Measurements from ENCODE around the gene KRT75. TPM values are rescaled to one million over a fixed set of nuclear protein-coding genes. Genes with fewer than 3 reads are reported as not detected.
A peak's percentile ranks its signal among the peaks of the same experiment; 100 is the strongest.

Gene KRT75
- total RNA-seq, 1 donor from 2014 or later, result not detected

DNA sequence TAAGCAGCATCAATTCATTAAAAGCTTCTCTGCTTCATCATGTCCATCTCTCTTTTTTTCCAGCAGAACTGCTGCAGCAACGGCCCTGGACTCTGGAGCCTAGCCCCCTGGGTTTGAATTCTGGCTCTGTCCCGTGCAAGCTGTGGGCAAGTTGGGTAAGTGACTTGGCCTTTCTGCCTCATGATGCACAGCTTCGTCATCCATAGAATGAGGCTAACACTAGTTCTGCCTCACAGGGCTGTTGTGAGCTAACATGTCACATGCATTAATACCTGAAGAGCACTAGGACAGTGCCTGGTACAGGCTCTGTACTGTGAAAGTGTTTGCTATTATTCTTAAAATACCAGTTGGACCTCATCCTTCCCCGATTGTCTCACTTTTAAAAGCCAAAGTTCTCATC is 32.2 kb downstream of the KRT75 start:
- DNase-seq (no peak), ATAC-seq (ENCODE audit: poor library complexity) (no peak)
- intact Hi-C loops (cut with DNase I), result no loop called here

DNA sequence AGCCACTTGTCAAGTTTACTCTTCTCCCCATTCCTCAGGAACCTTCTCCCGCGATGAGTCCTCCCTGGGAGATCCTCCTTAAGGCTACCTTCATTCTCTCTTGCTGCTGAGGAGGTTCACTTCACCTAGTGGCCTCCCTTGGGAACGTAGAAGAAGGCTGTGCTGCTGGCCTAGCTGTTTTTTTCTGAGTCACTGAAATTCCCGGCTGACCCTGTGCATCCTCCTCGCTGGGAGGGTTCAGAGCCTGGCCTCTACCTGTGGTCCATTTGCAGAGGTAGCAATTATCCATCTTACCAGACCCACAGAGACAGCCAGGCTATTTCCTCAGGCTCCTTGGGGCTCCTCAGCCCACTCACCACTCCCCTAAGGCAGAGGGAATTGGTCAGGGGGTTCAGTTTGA is 32.6 kb downstream of the KRT75 start:
- intact Hi-C loops (cut with DNase I), result no loop called here
- ATAC-seq (ENCODE audit: poor library complexity), result no peak
- no peak for DNase-seq

DNA sequence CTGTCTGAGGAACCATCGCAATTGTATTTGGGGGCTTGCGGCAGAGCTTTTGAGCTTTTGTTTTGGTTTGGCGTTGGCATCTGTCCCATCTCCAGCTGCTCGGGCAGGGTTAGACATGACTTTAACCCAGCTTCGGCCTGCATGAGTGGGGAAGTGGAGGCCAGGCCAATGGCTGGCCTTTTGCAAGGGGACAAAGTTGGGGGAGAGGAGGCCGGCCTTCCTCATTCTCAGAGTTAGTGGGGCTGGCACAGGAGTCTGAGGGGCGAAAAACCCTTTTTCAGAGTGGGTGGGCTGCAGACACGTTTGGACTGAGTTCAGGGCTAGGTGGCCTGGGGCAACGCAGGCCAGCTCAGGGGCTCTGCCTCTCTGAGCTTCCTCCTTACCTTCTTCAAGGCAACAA is 33.3 kb downstream of the KRT75 start:
- ATAC-seq (ENCODE audit: poor library complexity), result no peak
- intact Hi-C loops (cut with DNase I), result no loop called here
- no peak for DNase-seq

DNA sequence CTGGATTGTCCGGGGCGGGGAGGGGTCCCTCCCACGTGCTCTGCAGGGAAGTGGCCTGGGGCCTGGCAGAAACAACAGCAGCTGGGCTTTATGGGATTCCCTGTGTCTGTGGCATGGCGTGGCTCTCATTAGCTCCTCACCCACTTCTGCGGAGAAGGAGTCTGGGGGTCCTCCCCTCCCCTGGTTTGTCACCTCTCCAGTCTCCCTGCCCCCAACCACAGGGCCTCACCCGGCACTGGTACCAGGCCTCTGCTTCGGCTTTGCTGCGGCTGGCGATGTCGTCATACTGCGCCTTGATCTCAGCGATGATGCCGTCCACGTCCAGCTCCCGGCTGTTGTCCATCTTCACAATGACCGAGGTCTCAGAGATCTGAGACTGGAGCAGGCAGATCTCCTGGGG is 34.4 kb downstream of the KRT75 start:
- ATAC-seq (ENCODE audit: poor library complexity), result no peak
- no peak for DNase-seq
- intact Hi-C loops (cut with DNase I), result no loop called here

DNA sequence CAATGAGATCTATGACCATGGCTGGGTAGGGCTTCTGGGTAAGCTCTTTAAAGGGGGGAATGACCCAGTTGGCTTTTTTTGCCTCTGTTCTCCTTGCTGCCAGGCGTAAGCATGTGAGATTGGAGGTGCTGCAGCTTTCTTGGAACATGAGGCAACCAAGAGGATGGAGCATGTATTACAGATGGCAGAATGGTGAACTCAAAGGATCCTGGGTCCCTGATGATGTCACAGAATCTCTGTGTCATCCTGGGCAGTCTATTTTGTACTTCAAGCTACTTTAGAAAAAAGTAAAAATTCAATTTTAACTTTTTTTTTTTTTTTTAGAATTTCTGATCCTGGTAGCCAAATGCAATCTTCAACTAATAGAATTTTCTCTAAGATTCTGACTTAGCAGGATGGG is 36.0 kb downstream of the KRT75 start:
- intact Hi-C loops (cut with DNase I), result no loop called here
- DNase-seq, result no peak
- ATAC-seq (ENCODE audit: poor library complexity), result no peak

DNA sequence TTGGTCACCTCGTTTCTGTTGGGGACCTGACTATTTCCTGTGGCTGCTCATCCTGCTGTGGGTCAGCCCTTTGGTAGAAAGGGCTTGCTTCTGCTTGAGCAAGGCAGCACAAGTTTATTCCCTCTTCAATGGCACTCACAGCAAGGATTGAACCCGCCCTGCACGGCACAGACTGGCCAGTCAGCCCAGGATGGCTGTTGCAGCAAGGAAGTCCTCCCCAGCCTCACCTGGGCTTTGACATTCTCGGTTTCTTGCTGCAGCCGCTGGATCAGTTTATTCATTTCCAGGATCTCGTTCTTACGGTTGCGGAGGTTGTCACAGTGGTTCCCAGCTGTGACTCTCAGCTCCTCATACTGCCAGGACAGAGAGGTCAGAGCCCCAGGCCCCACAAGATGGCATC is 37.5 kb downstream of the KRT75 start:
- DNase-seq (no peak), ATAC-seq (ENCODE audit: poor library complexity) (no peak)
- intact Hi-C loops (cut with DNase I), result no loop called here

DNA sequence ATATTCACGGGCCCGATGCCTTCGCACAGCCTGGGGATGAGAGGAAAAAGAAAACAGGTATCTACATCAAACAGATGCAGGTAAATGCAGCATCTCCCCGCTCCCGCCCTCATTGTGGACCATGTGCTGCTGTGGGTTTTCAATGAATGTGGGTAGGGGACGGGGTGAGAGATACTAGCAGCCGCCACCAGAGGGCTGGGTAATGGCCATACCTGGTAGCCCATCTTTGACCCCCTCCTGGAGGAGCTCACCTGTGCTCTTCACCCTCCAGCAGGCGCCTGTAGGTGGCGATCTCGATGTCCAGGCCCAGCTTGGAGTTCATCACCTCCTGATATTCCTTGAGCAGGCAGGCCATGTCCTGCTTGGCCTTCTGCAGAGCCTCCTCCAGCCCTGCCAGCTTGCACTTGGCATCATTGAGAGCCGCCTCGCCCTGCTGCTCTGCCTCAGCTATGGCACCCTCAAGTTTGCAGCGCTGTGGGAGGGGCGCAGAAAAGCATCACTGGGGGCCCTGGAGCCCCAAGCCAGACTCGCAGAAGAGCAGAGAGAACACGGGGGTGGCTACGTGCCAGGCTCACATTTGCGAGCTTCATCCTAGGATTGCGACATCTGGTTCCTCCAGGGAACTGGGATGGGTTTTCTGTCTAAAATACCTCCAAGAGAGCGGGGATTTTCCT is 38.3 kb downstream of the KRT75 start:
- DNase-seq (peak; percentile 59), ATAC-seq (ENCODE audit: poor library complexity) (no peak)
- intact Hi-C loops (cut with DNase I), result no loop called here

DNA sequence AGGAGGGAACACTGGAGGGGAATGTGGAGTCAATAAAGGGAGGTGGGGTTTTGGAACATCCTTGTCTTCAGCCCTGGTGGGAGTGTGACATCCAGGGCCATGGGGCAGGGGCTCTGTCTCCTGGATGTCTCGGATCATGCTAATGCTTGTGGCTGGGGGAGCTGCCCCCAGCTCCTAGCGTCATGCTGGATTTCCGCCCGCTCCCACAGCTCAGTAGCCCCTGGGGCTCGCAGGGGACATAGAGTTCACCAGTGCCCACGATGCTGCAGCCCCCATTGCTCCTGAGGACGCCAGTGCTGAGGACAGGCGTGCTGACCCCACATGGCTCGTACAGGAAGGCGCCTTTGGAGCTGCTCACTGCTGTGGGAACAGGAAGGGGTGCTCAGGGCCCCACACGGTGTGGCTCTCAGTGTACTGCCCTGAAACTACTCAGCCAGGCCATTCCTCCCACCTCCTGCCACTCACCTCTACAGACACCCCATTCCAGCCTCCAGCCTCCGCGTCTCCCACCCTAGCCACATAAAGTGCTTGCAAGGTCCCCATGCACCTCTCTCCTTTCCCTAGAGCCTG is 39.2 kb downstream of the KRT75 start:
- DNase-seq (no peak), ATAC-seq (ENCODE audit: poor library complexity) (no peak)
- intact Hi-C loops (cut with DNase I), result no loop called here

DNA sequence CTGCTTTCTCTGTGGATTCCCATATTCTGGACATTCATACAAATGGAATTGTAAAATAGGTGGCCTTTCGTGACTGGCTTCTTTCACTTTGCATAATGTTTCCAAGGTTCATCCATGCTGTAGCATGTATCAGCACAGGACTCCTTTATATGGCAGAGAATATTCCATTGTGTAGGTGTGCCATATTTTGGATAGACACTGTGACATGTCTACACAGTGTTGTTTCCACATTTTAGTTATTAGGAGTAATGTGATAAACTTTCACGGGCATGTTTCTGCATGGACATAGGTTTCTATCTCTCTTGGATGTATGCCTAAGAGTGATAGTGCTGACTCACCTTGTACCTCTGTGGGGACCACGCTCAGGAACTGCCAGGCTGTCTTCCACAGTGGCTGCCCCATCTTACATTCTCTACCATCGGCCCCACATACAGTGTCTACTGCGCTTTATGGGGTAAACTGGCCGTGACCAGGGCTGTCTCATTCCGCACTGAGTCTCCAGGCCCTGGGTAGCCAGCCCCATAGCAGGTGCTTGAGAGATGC is 41.6 kb downstream of the KRT75 start:
- ATAC-seq (ENCODE audit: poor library complexity) (no peak), DNase-seq (no peak)
- intact Hi-C loops (cut with DNase I), result no loop called here

DNA sequence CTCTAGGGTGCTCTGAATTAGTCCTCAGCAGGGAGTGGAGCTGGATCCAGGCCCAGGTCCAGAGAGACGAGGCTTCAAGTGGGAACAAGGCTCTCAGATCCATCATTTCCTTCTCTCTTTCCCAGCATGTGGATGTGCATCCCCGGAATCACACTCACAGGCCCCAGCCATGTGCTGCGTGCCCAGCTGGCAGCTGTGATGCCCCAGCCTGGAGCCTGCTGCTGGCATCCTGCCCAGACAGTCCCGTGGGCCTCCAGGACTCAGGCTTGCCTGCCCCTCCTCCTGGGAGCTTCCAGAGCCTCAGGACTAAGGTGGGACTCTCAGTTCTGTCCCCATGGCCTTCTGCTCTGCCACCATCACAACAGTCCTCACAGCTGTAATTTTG is 42.6 kb downstream of the KRT75 start:
- intact Hi-C loops (cut with DNase I), result no loop called here
- peak; percentile 82 for DNase-seq
- peak; percentile 93 for ATAC-seq (ENCODE audit: poor library complexity)

DNA sequence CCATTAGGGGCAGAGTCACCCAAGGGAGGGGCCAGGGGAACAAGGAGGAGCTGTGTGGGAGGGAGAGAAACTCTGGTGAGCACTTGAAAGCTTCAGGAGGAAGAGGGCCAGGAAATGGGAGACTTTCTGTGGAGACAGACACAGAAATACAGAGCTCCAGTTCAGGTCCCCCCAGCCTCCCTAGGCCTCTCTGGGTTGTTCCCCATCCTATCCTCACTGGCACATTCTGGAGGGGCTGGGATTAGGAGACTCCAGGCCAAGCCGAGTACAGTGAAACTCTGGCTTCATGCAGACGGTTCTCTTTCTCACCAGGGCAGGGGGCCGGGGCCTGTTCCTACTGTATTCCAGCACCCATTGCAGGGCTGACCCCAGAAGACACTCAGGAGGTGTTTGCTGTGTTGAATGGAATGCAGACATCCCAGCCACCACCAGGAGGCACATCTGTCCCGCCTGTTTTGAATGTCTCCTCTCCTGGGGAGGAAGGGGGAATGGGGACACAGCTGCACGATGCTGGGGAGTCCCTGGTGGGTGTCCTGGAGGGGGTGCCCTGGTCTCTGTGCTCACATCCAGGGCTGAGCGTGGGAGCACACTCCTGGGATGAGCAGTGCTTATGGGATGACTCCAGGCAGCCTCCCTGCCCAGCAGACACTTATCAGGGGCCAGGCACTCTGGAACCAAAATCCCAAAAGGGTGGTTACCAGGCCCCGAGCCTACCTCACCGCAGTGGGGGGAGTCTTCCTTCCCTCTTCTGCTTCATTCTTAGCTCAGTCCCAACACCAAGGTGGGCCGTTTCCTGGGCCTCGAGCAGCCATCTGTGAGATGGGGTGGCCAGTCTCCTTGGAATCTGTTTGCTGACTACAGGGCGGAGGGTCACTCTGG is 43.2 kb downstream of the KRT75 start:
- intact Hi-C loops (cut with DNase I), result no loop called here
- peak; percentile 30 for ATAC-seq (ENCODE audit: poor library complexity)
- no peak for DNase-seq

DNA sequence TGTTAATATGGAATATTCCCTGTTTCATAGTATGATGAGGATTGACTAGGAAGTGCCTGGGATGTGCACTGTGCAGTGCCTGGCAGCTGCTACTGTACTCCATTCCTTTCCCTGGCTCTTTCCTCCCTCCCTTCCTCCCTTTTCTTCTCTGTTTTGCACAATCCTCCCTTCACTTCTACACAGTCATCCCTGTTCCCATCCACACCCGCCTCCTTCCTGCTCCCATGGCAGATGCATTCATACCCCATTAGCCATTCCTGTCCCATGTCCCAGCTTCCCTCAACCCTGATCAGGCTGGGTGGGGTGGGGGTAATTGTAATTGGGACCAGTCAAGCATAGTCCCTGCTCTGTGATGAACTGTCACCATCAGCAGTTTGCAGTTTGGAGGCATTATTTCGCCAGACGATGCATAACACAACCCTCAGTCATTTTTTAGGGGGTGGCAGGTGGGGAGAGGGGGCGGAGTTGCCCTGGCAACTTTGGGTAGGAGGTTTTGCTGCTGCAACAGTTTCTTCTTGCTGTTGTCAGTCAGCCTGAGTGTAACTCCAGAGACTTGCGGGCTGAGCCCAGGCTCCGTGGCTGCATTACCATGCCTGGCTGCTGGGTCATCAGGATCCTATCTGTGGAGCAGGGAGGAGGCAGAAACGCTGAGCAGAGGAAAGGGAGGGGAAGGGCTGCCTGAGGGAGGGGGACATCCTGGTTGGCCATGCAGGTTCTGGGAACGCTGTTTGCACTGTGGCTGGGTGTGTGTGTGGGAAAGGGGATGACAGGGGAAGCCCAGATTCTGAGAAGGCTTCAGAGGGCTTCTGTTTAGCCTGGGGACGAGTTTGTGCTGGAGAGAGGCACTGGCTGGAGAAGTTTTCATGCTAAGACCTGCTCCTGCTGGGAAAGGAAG is 44.6 kb downstream of the KRT75 start:
- intact Hi-C loops (cut with DNase I), result loop anchor here (10.0 kb wide), 1 partner anchor 115 kb away; no protein-coding TSS in a partner anchor
- DNase-seq, result no peak
- no peak for ATAC-seq (ENCODE audit: poor library complexity)

DNA sequence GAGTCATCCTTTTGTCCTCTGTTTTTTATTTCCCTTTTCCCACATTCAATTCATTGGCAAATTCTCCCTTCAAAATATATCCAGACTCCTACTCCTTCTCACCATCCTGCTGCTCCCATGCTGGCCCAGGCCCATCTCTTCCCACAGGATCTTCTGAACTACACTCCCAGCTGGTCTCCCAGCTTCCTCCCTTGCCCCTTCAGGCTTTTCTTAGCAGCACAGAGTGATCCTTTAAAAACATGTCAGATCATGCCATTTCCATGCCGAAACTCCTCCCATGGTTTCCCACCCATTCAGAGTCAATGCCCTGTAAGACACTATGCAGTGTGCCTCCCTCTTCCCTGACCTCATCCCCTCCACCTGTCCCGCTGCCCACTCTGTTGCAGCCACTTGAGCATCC is 46.3 kb downstream of the KRT75 start:
- intact Hi-C loops (cut with DNase I), result loop anchor here (10.0 kb wide), 1 partner anchor 117 kb away; no protein-coding TSS in a partner anchor
- DNase-seq (no peak), ATAC-seq (ENCODE audit: poor library complexity) (no peak)

DNA sequence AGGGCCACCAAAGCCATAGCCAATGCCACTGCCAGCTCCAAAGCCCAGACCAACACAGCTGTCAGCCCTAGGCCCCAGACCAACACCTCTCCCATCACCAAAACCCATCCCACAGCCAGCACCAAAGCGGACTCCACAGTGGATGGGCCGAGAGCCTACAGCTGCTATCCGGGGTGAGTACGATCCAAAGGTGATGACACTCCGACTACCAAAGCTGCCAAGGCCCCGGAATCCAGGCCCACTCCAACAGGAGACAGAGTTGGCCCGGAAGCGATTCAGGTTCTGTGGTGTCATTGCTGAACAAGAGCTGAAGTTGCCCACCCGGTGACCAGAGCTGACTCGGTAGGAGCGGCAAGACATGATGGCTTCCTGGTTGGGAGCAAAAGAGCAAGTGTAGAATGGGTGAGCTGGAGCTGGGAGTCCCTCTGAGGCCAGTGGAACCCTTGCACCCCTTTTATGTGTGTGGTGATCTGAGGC is 48.9 kb downstream of the KRT75 start, which contains the start of gene KRT84:
TSS of gene KRT84 (minus strand) at position 427 of the 477 bp plus-strand sequence. CDS start at position 360, 67 bp downstream.
- DNase-seq (no peak), ATAC-seq (ENCODE audit: poor library complexity) (no peak)
- intact Hi-C loops (cut with DNase I), result loop anchor here (10.0 kb wide), 1 partner anchor 120 kb away; no protein-coding TSS in a partner anchor

DNA sequence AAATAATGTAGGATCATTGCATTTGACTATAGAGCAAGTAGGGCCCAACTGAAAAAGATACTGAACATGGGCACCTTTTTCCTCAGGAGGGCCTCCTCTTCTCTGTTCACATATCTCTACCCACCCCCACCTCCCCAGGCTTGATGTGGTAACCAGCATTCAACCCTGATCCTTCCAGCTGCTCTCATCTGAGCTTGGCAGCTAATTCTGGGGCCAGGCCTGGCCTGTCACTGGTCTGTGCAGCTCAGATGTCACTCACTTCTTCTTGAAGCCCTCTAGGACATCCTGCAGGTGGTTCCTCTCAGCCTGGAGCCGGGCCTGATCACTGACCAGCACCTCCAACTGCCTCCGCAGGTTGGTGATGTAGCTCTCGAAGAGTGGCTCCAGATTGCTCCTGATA is 50.8 kb downstream of the KRT75 start:
- intact Hi-C loops (cut with DNase I), result loop anchor here (10.0 kb wide), 1 partner anchor 121 kb away; no protein-coding TSS in a partner anchor

DNA sequence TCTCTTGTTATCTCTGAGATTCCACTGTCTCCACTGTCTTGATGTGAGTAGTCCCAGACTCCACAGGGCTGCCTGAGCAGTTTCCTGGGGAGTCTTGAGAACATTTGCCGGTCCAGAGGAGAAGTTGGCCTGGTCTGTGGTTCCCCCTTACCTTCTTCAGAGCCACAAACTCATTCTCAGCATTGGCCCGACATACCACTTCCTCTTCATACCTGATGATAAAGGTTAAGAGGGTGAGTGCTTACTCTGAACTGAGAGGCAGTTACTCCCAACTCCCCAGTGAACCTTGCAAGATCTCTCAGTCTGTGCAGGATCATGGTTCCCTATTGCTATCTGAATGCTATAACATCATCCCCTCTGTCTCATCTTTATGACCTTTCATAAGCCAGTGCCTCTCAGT is 51.3 kb downstream of the KRT75 start:
- ATAC-seq (ENCODE audit: poor library complexity), result no peak
- intact Hi-C loops (cut with DNase I), result loop anchor here (10.0 kb wide), 1 partner anchor 122 kb away; no protein-coding TSS in a partner anchor
- DNase-seq, result no peak

More for the DNA sequence above, 50.8 kb downstream of the KRT75 start:
- no peak for DNase-seq
- no peak for ATAC-seq (ENCODE audit: poor library complexity)

DNA sequence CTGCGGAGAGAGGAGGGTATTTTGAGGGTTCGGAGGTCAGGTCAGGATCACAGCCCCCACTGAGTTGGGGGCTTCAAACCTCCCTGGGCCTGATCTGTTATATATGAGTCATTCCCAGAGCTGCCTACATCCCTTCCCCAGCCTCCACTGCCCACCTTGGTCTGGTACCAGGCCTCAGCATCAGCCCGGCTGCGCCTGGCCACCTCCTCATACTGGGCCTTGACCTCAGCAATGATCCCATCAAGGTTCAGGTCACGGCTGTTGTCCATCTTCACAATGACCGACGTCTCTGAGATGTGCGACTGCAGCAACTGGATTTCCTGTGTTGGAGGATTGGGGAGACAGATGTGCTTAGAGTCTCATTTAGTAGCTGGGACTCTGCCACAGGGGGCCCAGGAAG is 53.0 kb downstream of the KRT75 start:
- ATAC-seq (ENCODE audit: poor library complexity), result no peak
- intact Hi-C loops (cut with DNase I), result loop anchor here (10.0 kb wide), 1 partner anchor 124 kb away; no protein-coding TSS in a partner anchor
- no peak for DNase-seq

DNA sequence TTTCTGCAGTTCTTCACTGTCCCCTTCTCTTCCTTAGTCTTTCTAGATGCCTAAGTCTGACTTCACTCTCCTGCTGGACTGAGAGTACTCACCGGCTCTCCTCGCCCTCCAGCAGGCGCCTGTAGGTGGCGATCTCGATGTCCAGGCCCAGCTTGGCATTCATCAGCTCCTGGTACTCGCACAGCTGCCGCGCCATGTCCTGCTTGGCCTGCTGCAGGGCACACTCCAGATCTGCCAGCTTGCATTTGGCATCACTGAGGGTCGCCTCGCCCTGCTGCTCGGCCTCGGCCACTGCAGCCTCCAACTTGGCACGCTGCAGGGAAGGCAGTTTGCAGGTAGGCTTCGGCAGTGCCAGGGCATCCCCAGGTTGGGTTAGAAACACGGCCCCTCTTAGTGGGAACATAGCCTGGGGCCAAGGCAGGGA is 53.9 kb downstream of the KRT75 start:
- peak; percentile 38 for ATAC-seq (ENCODE audit: poor library complexity)
- intact Hi-C loops (cut with DNase I), result loop anchor here (10.0 kb wide), 1 partner anchor 125 kb away; no protein-coding TSS in a partner anchor
- peak; percentile 67 for DNase-seq

Measured in Right ventricle myocardium superior (tissue), 1 donor.